KMS-11 (cell line): ENCODE data around the gene GRID1.

Experiments used
- H2AFZ ChIP-seq: fragments of 200-600 bp; sonication (generic); 2 replicates; pipeline ENCODE4 v1.6.1; 2016; ENCODE audit warnings: antibody characterized with exemption, mixed run types, low read depth
- H3K27ac ChIP-seq: fragments of 200-600 bp; sonication (generic); 2 replicates; pipeline ENCODE4 v1.6.1; 2016; ENCODE audit warnings: mild to moderate bottlenecking, mixed run types
- H3K27me3 ChIP-seq: fragments of 200-600 bp; sonication (generic); 2 replicates; pipeline ENCODE4 v1.6.1; 2017; ENCODE audit warnings: mild to moderate bottlenecking, low read depth, mixed run types, moderate library complexity; ENCODE audit not compliant: insufficient read depth
- H3K36me3 ChIP-seq: fragments of 200-600 bp; sonication (generic); 2 replicates; pipeline ENCODE4 v1.6.1; 2017; ENCODE audit warnings: mild to moderate bottlenecking, mixed run types; ENCODE audit not compliant: insufficient read depth
- H3K4me1 ChIP-seq: fragments of 200-600 bp; sonication (generic); 2 replicates; pipeline ENCODE4 v1.6.1; 2016; ENCODE audit warnings: mild to moderate bottlenecking, low read depth, mixed run types; ENCODE audit not compliant: poor library complexity, severe bottlenecking
- H3K4me2 ChIP-seq: fragments of 200-600 bp; sonication (generic); 2 replicates; pipeline ENCODE4 v1.7.0; 2016; ENCODE audit warnings: mild to moderate bottlenecking, mixed run types
- H3K4me3 ChIP-seq: fragments of 200-600 bp; sonication (generic); IDR thresholded peaks from 2 replicates; pipeline ENCODE4 v1.6.1; 2017; ENCODE audit warnings: low read depth, low read length, mixed read lengths; ENCODE audit not compliant: insufficient read depth
- H3K79me2 ChIP-seq: fragments of 200-600 bp; sonication (generic); 2 replicates; pipeline ENCODE4 v1.6.1; 2016; ENCODE audit warnings: low read depth, mixed run types; ENCODE audit not compliant: insufficient read depth
- H3K9ac ChIP-seq: fragments of 200-600 bp; sonication (generic); 2 replicates; pipeline ENCODE4 v1.6.1; 2016; ENCODE audit warnings: mild to moderate bottlenecking, mixed run types
- H4K20me1 ChIP-seq: fragments of 200-600 bp; sonication (generic); 2 replicates; pipeline ENCODE4 v1.6.1; 2016; ENCODE audit warnings: mild to moderate bottlenecking, mixed run types; ENCODE audit not compliant: insufficient read depth
- CTCF ChIP-seq: fragments of 200-600 bp; sonication (generic); conservative IDR thresholded peaks from 2 replicates; pipeline ENCODE4 v1.6.1; 2017; ENCODE audit warnings: low read depth, mild to moderate bottlenecking, antibody characterized with exemption, low read length, moderate library complexity, mixed read lengths

The GRID1 gene

GRCh38 chr10:86107131-86107530 lies 259.5 kb downstream of the GRID1 start:
- Histone ChIP-seq H4K20me1 (no peaks in the 10 kb centered on the region), H3K27ac (no peak overlapping the region), H3K4me1 (no peaks in the 10 kb centered on the region), H3K9ac (no peak overlapping the region), H3K4me2 (no peak overlapping the region), H3K36me3 (no peaks in the 10 kb centered on the region), H3K27me3 (no peaks in the 10 kb centered on the region), H3K79me2 (no peaks in the 10 kb centered on the region), H3K4me3 (no peak overlapping the region), H2AFZ (no peak overlapping the region)
- TF ChIP-seq CTCF = no peak

GRCh38 chr10:86106616-86107015 lies 260.0 kb downstream of the GRID1 start:
- Histone ChIP-seq H3K4me1 (no peaks in the 10 kb centered on the region), H3K79me2 (no peaks in the 10 kb centered on the region), H3K4me2 (no peak overlapping the region), H3K36me3 (no peaks in the 10 kb centered on the region), H3K27ac (no peak overlapping the region), H2AFZ (no peak overlapping the region), H3K27me3 (no peaks in the 10 kb centered on the region), H4K20me1 (no peaks in the 10 kb centered on the region), H3K9ac (no peak overlapping the region), H3K4me3 (no peak overlapping the region)
- no peak for TF ChIP-seq CTCF

GRCh38 chr10:86105640-86106039 lies 261.0 kb downstream of the GRID1 start:
- H3K36me3 ChIP-seq = no peaks in the 10 kb centered on the region
- H2AFZ ChIP-seq = no peak overlapping the region
- H4K20me1 ChIP-seq = no peaks in the 10 kb centered on the region
- no peak overlapping the region for H3K27ac ChIP-seq
- TF ChIP-seq CTCF = no peak
- H3K4me2 ChIP-seq = no peak overlapping the region
- H3K9ac ChIP-seq = no peak overlapping the region
- H3K4me3 ChIP-seq = no peak overlapping the region
- no peaks in the 10 kb centered on the region for H3K27me3 ChIP-seq
- H3K4me1 ChIP-seq = no peaks in the 10 kb centered on the region
- no peaks in the 10 kb centered on the region for H3K79me2 ChIP-seq

GRCh38 chr10:86105181-86105580 lies 261.4 kb downstream of the GRID1 start:
- H3K4me1 ChIP-seq = no peaks in the 10 kb centered on the region
- no peak overlapping the region for H3K9ac ChIP-seq
- H4K20me1 ChIP-seq = no peaks in the 10 kb centered on the region
- no peaks in the 10 kb centered on the region for H3K36me3 ChIP-seq
- no peak overlapping the region for H3K4me3 ChIP-seq
- H3K79me2 ChIP-seq = no peaks in the 10 kb centered on the region
- no peak for TF ChIP-seq CTCF
- H3K27ac ChIP-seq = no peak overlapping the region
- H2AFZ ChIP-seq = no peak overlapping the region
- H3K27me3 ChIP-seq = no peaks in the 10 kb centered on the region
- no peak overlapping the region for H3K4me2 ChIP-seq

- Histone ChIP-seq H3K36me3 (no peaks in the 10 kb centered on the region), H3K4me2 (no peak overlapping the region), H2AFZ (no peak overlapping the region), H3K4me1 (no peaks in the 10 kb centered on the region), H3K4me3 (no peak overlapping the region), H4K20me1 (no peaks in the 10 kb centered on the region), H3K27ac (no peak overlapping the region), H3K9ac (no peak overlapping the region), H3K27me3 (no peaks in the 10 kb centered on the region), H3K79me2 (no peaks in the 10 kb centered on the region)
- no peak for TF ChIP-seq CTCF
These were observed 261.9 kb downstream of the GRID1 start for GRCh38 chr10:86104611-86105145.
